MM.1S (cell line): Measurements from ENCODE around the gene PRSS8.

Source experiments
- EZH2 ChIP-seq: fragments of 300-600 bp; sonication (generic); optimal IDR thresholded peaks from 2 replicates; pipeline ENCODE3; 2017; ENCODE audit warnings: low read depth, mild to moderate bottlenecking, antibody characterized with exemption, low read length, mixed read lengths
- TF ChIP-seq, protein P1 (sequence below): fragments of 300-600 bp; sonication (generic); IDR thresholded peaks from 2 replicates; pipeline ENCODE4 v1.5.1; 2016; ENCODE audit warnings: antibody characterized with exemption, low read length, mixed read lengths

- TF ChIP-seq, protein P1, sequence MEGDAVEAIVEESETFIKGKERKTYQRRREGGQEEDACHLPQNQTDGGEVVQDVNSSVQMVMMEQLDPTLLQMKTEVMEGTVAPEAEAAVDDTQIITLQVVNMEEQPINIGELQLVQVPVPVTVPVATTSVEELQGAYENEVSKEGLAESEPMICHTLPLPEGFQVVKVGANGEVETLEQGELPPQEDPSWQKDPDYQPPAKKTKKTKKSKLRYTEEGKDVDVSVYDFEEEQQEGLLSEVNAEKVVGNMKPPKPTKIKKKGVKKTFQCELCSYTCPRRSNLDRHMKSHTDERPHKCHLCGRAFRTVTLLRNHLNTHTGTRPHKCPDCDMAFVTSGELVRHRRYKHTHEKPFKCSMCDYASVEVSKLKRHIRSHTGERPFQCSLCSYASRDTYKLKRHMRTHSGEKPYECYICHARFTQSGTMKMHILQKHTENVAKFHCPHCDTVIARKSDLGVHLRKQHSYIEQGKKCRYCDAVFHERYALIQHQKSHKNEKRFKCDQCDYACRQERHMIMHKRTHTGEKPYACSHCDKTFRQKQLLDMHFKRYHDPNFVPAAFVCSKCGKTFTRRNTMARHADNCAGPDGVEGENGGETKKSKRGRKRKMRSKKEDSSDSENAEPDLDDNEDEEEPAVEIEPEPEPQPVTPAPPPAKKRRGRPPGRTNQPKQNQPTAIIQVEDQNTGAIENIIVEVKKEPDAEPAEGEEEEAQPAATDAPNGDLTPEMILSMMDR: no peak
- no peak for TF ChIP-seq EZH2
Measured at GRCh38 chr16:31094424-31095120, 41.0 kb downstream of the PRSS8 start, which contains the start of gene VKORC1.
